HG03139 (cell line): Measurements from ENCODE around the gene PHAF1.

Experiments used
- ATAC-seq: cut with Tn5 transposase; IDR thresholded peaks from one replicate; pipeline ENCODE4 v1.9.1; 2021; ENCODE audit not compliant: unreplicated experiment

The PHAF1 gene

DNA sequence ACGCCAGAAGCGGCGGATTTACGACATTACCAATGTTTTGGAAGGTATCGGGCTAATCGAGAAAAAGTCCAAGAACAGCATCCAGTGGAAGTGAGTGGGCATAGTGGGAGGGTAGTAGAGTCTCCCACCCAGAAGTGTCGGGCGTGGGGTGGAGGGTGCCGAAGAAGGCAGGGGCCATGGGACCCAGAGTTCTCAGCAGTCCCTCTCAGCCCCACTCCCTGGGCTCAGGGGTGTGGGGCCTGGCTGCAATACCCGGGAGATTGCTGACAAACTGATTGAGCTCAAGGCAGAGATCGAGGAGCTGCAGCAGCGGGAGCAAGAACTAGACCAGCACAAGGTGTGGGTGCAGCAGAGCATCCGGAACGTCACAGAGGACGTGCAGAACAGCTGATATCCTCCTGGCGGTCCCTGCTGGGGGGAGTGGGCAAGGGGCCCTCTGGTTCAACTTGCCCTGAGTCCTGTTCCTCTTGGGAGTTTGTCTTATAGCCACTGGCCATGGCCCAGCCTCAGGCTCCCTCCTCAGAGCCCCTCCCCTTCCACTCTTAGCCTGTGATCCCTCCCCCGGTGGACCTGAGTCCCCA, 83.1 kb downstream of the PHAF1 start:
- ATAC-seq = no peak

DNA sequence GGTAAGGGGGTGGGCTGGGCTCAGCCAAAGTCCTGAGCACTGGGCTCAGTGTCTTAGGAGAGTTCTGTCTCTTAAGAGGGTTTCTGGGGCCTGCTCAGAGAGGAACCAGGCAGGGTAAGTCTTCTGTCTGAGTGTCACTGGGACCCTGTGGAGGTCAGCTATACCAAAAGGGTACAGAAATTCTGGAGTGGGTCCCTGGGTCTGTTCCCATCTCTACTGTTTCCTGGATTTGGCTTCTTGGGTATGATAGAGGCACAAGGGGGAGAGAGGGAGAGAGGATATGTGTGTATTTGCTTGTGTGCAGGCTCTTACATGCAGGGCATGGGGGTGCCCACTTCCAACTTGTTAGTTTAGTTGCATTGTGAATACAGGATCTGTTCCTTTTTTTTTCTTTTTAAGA, 83.8 kb downstream of the PHAF1 start:
- ATAC-seq = no peak

DNA sequence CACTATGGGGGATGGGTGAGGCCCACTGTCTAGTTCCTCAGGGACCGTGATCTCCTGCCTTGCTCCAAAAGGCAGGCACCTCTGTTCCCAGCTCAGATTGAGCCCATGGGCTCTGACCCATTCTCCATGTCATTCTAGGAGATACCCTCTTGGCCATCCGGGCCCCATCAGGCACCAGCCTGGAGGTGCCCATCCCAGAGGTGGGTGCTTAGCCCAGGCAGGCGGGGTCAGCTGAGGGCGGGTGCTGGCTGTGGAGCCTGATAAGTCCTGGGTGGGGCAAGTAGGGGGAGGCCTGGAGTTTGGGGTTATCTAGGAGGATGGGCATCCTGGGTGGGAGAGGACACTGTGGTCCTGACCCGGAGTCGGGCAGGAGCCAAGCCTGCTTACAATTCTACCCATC, 84.5 kb downstream of the PHAF1 start:
- no peak for ATAC-seq

DNA sequence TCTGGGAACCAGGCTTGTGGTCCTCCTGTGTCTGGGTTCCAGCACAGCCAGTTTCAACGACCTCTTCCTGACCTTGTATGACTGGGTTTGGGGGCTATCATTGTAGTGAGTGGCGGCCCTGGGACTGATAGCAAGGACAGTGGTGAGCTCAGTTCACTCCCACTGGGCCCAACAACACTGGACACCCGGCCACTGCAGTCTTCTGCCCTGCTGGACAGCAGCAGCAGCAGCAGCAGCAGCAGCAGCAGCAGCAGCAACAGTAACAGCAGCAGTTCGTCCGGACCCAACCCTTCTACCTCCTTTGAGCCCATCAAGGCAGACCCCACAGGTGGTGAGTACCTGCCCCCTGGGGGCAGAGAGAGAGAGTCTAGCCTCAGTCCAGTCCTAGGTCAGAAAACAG, 85.9 kb downstream of the PHAF1 start:
- no peak for ATAC-seq

DNA sequence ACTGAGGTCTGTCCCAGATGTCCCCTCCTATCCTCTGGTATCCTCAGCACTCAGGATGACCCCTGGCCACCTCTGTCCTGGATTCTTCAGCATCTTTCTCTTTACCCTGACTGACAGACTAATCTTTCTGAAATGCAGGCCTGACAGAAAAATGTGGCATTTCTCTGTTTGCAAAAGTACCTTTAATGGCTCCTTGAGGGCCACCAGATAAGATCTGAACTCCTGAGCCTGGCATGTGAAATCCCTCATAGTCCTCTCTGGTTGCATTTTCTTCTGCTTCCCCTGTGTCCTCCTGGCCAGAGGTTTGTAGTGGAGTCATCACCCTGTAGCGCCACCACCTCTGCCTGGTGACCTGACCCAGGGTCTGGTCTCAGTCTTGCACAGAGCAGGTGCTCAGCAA, 87.1 kb downstream of the PHAF1 start:
- ATAC-seq = no peak

DNA sequence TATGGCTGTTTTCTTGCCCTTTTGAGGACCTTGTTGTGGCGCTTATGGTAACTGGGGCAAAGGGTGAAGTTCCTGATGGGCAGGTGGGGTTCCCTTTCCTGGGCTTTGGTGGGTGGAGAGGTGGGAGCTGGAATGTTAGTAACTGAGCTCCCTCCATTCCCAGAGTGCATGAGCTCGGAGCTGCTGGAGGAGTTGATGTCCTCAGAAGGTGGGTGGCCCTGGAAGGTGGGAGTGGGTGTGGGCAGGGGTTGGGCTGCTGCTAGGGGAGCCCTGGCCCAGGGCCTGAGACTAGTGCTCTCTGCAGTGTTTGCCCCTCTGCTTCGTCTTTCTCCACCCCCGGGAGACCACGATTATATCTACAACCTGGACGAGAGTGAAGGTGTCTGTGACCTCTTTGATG, 88.0 kb downstream of the PHAF1 start:
- no peak for ATAC-seq
